SK-N-SH treated with all-trans-retinoic acid at 6 μM for 48 hours (cell line): ENCODE data around the gene AP2B1.

Source experiments
- ARNTL ChIP-seq: fragments of 450-650 bp; formaldehyde crosslinking; IDR thresholded peaks from 2 replicates; pipeline ENCODE4 v1.5.0; 2020; ENCODE audit warnings: low read depth, mild to moderate bottlenecking, moderate library complexity, borderline replicate concordance
- BACH2 ChIP-seq: fragments of 250-450 bp; sonication (Bioruptor Pico); IDR thresholded peaks from 2 replicates; pipeline ENCODE4 v1.9.0; 2021; ENCODE audit warnings: mild to moderate bottlenecking, borderline replicate concordance
- GLIS3 ChIP-seq: fragments of 250-450 bp; sonication (Bioruptor Pico); IDR thresholded peaks from 2 replicates; pipeline ENCODE4 v1.5.0; 2020; ENCODE audit warnings: mild to moderate bottlenecking, moderate library complexity
- ISL1 ChIP-seq: fragments of 250-450 bp; sonication (Bioruptor Pico); IDR thresholded peaks from 2 replicates; pipeline ENCODE4 v2.1.2; 2022; ENCODE audit warnings: mild to moderate bottlenecking, moderate library complexity
- OSR1 ChIP-seq: fragments of 250-450 bp; sonication (Bioruptor Pico); IDR thresholded peaks from 2 replicates; pipeline ENCODE4 v1.8.0; 2022; ENCODE audit warnings: moderate library complexity, mild to moderate bottlenecking, inconsistent platforms
- SNAI2 ChIP-seq: fragments of 250-450 bp; sonication (Bioruptor Pico); IDR thresholded peaks from 2 replicates; pipeline ENCODE4 v1.5.0; 2020; ENCODE audit warnings: mild to moderate bottlenecking, moderate library complexity
- ZFP3 ChIP-seq: fragments of 250-450 bp; sonication (Bioruptor Pico); IDR thresholded peaks from 2 replicates; pipeline ENCODE4 v1.5.0; 2020; ENCODE audit warnings: mild to moderate bottlenecking, moderate library complexity
- ZNF565 ChIP-seq: fragments of 450-650 bp; formaldehyde crosslinking; conservative IDR thresholded peaks from 2 replicates; pipeline ENCODE4 v1.5.0; 2020; ENCODE audit warnings: low read depth, mild to moderate bottlenecking, moderate library complexity
- ZNF8 ChIP-seq: fragments of 450-650 bp; formaldehyde crosslinking; IDR thresholded peaks from 2 replicates; pipeline ENCODE4 v1.5.0; 2020; ENCODE audit warnings: mild to moderate bottlenecking, moderate library complexity
- TF ChIP-seq, protein P1 (sequence below): fragments of 250-450 bp; sonication (Bioruptor Pico); IDR thresholded peaks from 2 replicates; pipeline ENCODE4 v1.5.1; 2020; ENCODE audit warnings: low read depth, mild to moderate bottlenecking, moderate library complexity
- TF ChIP-seq, protein P2 (sequence below): fragments of 250-450 bp; sonication (Bioruptor Pico); IDR thresholded peaks from 2 replicates; pipeline ENCODE4 v1.5.1; 2021; ENCODE audit warnings: mild to moderate bottlenecking, moderate library complexity

DNA sequence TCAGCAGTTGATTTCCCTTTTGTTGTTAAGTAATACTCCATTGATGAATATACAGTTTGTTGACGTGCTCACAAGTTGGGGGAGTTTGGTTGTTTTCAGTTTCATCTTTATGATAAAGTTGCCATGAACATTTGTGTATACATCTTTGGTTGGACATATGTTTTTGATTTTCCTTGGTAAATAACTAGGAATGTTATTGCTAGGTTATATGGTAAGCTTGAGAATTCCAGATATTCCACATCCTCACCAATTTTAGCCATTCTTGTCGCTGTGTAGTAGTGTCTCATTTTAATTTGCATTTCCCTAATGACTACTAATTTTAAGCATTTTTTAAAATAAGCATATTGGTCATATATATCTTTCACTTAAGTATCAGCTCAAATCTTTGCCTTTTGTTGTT, 89.3 kb downstream of the AP2B1 start:
- TF ChIP-seq, protein P1, sequence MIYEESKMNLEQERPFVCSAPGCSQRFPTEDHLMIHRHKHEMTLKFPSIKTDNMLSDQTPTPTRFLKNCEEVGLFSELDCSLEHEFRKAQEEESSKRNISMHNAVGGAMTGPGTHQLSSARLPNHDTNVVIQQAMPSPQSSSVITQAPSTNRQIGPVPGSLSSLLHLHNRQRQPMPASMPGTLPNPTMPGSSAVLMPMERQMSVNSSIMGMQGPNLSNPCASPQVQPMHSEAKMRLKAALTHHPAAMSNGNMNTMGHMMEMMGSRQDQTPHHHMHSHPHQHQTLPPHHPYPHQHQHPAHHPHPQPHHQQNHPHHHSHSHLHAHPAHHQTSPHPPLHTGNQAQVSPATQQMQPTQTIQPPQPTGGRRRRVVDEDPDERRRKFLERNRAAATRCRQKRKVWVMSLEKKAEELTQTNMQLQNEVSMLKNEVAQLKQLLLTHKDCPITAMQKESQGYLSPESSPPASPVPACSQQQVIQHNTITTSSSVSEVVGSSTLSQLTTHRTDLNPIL (CRISPR knock-in tag), result no peak
- TF ChIP-seq ARNTL (CRISPR knock-in tag), result no peak
- no peak for TF ChIP-seq ZFP3 (CRISPR knock-in tag)
- TF ChIP-seq BACH2 (CRISPR knock-in tag), result no peak
- TF ChIP-seq ISL1, result no peak
- TF ChIP-seq SNAI2 (CRISPR knock-in tag), result no peak
- no peak for TF ChIP-seq GLIS3
- TF ChIP-seq OSR1, result no peak
- TF ChIP-seq ZNF565, result no peak
- no peak for TF ChIP-seq ZNF8 (CRISPR knock-in tag)
- TF ChIP-seq, protein P2, sequence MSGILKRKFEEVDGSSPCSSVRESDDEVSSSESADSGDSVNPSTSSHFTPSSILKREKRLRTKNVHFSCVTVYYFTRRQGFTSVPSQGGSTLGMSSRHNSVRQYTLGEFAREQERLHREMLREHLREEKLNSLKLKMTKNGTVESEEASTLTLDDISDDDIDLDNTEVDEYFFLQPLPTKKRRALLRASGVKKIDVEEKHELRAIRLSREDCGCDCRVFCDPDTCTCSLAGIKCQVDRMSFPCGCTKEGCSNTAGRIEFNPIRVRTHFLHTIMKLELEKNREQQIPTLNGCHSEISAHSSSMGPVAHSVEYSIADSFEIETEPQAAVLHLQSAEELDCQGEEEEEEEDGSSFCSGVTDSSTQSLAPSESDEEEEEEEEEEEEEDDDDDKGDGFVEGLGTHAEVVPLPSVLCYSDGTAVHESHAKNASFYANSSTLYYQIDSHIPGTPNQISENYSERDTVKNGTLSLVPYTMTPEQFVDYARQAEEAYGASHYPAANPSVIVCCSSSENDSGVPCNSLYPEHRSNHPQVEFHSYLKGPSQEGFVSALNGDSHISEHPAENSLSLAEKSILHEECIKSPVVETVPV (CRISPR knock-in tag), result no peak
